M059J (cell line): ENCODE measurements around the gene DAZAP2. TPM values are rescaled to one million over a fixed set of nuclear protein-coding genes. Genes with fewer than 3 reads are reported as not detected.

Source experiments
- DNase-seq: peaks from one replicate; pipeline ENCODE4 v3.0.0-alpha.2; 2012; ENCODE audit warnings: low read depth
- total RNA-seq: library from RNA; depleted of rRNA; stranded (reverse); fragments of >200 nt; shearing (Covaris generic); gene quantifications from 2 replicates; pipeline ENCODE4 v1.2.3, GENCODE V29; 2014; rRNA removed

The DAZAP2 gene, protein sequence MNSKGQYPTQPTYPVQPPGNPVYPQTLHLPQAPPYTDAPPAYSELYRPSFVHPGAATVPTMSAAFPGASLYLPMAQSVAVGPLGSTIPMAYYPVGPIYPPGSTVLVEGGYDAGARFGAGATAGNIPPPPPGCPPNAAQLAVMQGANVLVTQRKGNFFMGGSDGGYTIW
- 480 and 492 TPM in 2 replicates for total RNA-seq

DNA sequence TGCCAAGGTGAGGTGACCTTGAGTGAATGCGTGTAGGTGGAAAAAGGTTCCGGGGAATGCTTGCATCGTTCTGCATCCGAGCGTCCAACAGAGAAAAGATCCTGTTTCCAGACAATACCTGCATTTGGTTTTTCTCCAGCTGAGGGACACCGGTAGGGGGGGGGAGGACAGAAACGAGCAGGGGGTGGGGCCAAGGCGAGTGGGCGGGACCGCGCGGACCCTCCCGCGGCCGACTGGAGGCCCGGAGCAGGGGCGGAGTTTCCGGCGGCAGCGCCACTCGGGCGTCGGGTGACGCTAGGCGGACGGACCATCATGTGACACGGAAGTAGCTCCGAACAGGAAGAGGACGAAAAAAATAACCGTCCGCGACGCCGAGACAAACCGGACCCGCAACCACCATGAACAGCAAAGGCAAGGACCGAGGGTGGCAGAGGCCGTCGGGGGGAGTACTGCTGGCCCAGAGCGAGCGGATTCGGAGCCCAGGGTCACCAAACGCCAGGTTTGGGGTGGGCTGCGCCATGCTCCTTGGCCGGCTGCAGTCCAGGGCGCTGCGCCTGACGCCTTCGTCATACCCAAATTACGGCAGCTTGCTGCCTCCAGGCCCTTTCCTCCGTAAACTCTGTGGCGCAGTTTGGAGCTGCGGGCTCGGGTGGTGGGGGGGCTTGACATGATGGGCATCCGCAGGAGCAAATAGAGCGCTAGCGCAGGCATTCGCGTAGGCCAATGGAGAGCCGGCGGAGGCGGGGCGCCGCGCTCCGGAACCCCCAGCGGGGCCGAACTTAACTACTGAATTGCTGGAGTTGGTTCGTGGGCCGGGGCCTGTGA, at the start of gene DAZAP2:
Gene DAZAP2 (plus strand): TSS at position 317 of the 825 bp plus-strand sequence. CDS start 82 bp downstream, at position 399.
- peak; percentile 92 for DNase-seq

DNA sequence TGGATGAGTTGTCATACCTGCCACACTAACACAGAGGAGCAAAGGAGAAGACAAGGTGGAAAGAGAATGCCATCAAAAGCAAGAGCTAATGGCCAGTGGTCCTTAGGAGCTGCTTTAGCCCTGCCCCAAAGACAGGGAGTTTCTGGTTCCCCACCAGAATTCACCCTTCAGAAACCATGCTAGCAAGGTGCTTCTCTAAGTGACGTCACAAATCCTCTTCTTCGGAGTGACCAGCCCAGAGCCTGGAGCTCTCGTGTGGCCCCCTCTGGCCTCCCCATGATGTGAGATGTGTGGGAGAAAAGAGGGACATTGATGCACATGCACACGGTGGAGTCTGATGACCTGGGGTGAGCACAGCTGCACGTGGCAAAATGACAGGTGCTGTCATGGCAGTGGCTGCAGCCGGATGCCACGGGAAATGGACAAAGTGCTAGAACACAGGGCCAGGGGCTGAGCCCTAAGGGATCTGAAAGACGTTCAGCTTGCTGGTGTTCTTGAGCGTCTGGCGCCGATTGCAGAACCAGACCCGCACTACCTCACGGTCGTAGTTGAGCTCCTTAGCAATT, 48.8 kb upstream of the DAZAP2 start:
- no peak for DNase-seq

DNA sequence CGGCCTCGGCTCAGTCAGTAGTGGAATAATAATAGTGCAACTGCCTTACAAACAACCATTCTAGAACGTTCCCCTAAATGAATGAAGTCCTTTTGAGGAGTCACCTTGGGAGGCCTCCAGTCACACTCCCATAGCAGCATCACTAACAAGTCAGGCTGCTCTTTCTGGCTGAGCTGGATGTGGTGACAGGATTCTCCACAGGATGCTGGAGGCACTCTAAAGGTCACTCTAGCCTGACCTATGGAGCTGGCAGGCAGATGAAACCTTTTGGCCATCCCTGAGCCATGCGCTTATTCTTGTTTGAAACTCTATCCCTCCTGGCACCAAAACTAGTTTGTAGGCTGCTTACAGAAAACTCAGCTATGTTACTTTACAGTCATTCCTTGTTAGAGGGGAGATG, 47.8 kb upstream of the DAZAP2 start:
- peak; percentile 10 for DNase-seq

DNA sequence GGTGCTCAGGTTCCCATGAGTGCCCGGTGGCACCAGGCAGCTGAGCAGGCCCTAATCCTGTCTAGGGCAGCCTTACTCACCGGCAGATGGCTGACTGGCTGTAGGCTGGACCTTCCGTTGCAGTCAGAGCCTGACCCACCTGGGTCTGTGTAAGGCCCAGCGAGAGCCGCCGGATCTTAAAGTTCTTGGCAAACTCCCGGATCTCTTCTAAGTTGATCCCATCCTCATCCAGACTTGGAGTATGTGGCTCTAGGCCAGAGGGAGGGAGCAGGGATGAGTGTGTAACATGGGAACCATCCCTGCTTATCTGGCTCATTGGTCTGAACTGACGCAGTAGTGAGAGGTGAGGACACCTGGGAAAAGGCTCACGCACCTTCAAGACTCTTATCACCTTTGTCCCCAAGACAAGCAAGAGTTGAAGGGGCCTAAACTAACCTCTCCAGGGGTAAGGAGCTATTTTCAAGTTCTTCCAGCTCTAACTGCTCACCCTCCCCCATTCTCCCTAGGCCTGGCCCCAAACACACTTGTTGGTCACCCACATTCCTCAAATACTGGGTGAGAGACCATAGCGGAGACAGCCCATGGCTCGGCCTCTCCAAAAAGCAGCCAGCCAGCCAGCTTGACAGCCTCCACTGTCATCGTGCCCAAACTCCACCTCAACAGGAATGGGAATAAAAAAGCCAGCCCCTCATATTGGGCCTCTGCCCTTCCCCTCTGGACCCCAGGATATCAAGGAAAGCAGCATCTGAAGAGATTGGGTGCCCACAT, 46.9 kb upstream of the DAZAP2 start:
- no peak for DNase-seq

DNA sequence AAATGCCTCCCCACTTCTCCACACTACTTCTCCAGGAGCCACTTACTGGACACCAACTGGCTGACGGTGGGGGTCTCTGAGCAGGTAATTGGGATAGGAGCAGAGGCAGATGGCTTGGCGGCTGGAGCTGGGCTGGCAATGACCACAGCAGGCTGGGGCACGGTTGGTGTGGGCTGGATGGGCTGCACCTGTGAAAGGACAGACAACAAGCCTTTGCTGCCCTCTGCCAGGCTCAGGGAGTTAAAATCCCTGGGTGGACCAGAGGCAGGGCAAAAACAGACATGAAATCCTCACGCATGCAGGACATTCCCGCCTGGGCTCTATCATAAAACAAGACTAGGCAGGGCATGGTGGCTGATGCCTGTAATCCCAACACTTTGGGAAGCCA, 46.3 kb upstream of the DAZAP2 start:
- no peak for DNase-seq

DNA sequence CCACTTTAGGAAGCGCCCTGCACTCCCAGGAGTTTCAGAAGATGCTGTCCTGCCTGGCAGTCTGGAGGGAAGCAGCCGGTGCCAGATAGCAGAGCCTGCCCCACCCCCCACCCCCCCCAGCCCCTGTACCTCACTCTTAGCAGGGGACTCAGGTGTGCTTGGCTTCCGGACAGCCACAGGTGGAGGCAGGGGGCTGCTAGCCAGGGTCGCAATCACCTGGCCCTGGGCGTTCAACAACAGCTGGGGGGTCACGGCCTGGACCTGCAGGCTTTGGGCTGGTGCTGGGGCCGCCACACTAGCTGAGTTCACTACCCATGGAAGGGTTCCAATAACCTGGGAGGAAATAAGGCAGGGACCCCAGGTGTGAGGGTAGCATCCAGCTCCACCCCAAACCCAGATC, 42.8 kb upstream of the DAZAP2 start:
- DNase-seq, result no peak

DNA sequence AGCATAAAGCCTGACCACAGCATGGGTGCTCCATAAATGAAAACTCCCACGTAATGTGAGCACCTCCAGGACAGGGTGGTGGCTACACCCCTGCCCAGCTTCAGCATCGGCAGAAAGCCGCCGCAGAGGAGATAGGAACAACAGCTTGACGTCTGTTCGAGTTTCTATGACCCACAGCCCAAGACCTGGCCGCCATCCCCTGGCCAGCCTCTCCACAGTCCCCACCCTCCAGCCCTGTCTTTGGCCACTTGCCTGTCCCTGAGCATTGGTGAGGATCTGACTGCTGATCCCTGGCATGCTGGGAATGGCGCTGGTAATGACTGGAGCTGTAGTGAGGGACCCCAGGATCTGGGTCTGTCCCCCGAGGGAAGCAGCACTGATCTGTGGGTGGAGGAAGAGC, 42.1 kb upstream of the DAZAP2 start:
- DNase-seq, result no peak

DNA sequence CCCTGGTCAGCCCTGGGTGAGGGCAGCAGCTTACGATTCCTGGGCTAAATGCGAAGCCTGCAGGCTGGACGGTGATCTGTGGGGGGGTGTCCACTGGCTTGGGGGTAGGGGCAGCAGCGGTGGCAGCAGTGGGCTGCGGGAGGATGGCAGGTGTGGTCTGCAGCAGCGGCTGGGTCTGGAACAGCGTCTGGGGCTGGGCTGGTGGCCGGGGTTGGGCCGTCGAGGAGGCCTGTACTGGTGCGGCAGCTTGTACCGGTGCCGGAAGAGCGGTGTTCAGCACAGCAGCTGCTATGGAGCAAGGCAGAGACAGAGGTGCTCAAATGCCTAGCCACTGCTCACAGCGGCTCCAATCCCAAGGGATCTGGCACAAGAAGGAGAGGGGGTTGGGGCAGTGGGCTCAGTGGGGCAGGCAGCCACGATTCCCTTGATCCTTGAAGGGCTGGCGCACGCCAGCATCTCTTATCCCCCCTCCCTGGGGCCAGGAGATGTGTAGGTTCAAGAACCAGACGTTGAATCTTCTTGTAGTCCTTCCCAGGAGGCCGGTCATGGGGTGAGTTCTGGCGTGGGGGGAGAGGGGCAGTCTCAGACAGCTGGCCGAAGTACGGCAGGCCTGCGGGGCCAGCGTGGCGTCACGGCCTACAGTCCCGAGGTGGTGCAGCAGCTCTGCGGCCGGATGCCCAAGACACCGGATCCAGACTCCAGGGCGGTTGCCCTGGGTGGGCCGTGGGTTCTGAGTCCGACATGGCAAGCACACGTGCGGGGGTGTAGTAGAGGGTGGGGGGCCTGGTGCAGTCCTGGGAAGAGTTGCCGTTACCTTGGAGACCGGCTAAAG, 40.7 kb upstream of the DAZAP2 start:
- DNase-seq, result no peak

DNA sequence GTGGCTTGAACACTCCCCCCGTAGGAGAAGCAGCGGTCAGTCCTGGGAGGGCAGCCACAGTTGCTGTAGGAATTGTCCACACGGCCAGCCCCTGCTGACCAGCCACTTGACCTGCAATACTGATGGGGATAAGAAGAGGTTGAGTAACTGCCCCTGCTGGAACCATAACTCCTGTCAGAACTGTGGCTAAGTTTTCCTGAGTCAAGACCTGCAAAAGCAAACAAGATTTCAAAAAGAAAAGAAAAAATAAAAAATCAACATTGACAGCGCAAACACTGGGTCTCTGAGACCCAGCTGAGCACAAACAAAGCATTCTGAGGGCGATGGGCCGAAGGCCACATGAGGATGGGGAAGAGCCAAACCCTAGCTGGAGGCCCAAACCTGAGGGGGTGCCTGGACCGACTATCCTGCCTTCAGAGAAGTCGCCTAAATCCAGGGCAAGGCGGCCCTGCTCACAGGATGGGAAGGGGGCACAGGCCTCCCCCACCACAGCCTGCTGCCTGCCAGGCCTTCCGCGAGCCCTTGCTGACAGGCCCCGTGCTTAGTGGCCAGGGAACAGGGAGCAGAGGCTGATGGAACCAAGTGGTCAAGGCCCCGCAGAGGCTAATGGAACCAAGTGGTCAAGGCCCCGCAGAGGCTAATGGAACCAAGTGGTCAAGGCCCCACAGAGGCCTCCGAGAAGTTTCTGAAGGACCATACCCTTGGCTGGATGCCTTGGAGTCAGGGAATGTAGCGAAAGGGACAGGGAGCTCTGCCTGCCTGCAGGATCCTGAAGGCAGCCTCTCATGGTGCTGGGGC, 39.9 kb upstream of the DAZAP2 start:
- no peak for DNase-seq

DNA sequence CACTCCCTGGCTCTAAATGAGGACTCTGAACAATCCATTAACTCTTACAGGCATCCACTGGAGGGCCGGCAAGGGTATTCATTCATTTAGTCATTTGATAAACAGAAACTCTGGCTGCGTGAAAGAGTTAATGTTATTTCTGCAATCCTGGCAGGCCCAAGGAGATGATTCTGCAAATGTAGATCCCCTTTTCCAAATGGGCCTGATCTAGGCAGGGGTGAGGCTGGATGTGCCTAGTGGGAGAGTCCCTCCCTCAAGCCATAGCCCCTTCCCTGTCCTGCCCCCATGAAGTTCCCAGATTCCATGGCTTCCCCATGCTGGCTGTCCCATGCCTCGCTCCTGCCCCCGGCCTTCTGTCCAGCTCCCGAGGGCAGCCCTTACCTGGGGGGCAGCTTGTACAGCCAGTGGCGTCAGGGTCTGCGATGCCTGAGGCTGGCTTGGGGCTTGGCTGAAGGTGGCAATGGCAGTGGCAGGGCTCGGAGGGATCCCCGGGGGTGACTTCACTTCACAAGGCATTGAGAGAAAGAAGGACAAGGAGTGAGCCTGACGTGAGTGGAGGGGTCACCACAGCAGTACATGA, 39.2 kb upstream of the DAZAP2 start:
- no peak for DNase-seq

DNA sequence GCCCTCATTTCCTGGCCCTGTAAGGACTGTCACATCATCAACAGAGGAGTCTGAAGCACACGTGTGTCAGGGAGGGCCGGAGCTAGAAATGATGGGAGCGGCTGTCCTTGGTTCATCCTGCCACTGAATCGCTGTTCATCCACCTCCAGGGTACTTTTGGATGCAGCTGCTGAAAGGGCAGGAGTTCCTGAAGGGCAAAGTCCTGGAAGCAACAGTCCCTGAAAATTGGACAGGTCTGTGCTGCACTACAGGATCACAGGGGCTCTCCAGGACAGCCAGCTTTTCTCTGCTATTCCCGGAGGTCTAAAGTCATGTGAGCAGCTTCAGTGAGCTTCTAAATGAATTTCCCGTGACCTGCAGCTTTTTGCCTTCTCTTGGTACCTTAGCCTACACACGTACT, 38.5 kb upstream of the DAZAP2 start:
- no peak for DNase-seq

DNA sequence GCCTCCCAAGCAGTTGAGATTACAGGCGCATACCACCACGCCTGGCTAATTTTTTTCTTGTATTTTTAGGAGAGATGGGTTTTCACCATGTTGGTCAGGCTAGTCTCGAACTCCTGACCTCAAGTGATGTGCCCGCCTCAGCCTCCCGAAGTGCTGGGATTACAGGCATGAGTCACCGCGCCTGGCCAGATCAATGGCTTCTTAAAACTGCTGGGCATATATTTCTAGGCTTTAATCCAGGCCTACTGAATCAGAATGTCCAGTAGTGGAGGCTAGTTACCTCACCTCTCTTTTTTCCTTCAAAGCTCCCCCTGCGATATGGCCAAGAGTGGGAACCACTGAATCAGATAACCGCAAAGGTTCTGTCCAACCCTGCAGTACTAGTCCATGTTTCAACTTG, 37.8 kb upstream of the DAZAP2 start:
- no peak for DNase-seq

DNA sequence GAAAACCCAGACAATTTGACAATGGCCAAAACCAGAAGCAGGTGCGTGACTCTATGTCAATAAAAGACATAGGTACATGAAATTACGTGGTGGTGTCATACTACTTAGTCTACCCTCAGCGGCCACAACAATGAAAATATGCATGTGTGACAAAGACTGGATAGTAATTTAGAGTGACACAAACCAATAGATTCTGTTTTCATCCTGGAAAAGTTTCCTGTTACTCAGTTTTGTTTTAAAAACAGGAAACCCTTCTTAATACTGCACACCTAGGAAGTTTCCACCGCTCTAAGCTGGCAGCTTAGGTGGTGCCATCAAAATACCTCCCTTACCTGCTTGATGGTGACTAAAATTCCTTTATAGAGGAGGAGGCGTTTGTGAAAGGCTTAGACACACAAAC, 35.9 kb upstream of the DAZAP2 start:
- no peak for DNase-seq

DNA sequence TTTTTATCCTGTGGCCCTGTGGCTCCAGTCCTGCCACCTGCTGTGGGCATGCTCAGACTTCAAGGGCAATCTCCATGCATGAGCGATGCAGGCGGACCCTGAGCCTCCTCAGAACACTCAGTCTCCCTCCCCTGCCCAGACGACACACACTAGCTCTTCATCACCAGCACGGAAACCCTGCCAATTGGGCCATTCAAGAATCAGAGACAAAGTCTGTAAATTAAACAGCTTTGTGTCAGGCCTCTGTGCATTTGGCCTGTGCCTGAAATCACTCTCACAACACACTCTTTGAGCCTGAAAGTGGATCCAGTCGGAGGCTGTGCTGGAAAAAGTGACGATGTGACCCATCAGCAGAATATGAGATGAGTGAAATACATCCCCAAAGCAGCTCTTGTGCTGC, 33.3 kb upstream of the DAZAP2 start:
- no peak for DNase-seq

DNA sequence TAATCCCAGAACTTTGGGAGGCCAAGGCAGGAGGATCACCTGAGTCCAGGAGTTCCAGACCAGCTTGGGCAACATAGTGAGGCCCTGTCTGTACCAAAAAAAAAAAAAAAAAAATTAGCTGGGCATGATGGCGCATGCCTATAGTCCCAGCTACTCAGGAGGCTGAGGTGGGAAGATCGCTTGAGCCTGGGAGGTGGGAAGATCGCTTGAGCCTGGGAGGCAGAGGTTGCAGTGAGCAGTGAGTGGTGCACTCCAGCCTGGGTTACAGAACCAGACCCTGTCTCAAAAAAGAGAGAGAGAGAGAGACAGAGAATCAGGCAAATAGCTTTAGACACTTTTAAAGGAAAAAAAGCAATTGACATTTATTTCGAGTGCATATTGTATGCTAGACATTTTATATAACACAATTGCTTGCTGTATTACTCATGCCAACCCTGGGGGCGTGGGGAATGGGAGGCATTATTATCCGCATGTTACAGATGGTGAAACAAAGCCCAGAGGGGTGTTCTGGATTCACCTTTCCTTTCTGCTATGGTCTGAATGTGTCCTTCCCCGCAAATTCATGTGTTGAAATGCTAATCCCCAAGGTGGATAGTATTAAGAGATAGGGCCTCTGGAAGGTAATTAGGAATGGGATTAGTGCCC, 30.5 kb upstream of the DAZAP2 start:
- no peak for DNase-seq

DNA sequence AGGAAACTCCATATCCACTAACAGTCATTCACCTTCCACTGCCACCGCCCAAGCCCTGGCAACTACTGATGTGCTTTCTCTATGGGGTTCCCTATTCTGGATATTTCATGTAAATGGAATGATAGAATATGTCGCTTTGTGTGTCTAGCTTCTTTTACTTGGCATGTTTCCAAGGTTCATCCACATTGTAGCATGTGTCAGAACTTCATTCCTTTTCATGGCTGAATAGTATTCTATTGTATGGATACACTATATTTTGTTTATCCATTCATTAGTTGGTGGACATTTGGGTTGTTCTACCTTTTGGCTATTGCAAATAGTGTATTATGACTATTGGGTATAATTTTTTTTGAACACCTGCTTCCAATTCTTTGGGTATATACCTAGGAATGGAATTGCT, 29.4 kb upstream of the DAZAP2 start:
- DNase-seq, result no peak

DNA sequence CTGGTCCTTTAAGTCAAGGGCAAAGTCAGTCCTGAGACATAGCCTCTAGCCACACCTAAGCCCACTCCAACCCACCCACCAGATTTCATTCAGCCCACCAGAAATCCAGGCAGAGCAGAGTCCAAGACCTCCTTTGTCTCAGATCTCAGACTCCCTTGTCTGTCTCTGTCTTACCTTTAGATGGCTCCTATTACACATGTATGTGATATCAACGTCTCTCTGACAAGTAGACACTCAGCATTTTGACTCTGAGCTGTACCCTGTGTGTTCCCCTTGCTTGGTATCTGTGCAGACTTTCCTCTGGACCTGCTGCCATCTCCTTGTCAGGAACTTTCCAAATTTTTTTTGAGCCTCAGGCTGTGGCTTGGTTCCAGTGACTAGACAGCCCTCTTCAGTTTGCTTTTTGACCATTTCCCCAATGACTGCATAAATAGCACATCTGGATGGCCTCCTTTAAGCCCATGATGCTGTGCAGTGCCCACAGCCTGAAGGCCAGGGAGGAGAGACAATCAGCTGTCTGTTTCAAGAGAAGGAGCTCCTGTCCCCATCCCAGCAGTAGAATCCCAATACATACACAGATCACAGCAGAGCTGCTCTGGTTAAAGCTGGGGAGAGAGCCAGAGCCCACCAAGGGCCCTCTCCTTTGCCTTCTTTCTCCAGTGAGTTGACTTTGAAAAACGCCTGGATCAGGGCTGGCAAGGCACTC, 27.8 kb upstream of the DAZAP2 start:
- DNase-seq, result no peak

DNA sequence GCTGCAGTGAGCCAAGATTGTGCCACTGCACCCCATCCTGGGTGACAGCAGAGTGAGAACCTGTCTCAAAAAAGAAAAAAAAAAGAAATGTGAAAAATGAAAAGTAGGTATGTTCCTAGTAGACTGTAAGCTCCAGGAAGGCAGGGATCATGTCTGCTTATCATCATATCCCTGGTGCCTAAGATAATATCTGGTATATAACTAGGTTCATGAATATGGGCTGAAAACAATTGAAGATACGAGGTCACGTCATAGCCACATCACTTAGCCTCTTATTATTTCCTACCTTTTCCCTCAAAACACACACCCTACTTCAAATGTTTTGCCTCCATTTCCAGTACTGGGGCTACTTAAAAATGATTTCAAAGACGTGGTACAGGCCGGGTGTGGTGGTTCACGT, 23.7 kb upstream of the DAZAP2 start:
- DNase-seq, result no peak

DNA sequence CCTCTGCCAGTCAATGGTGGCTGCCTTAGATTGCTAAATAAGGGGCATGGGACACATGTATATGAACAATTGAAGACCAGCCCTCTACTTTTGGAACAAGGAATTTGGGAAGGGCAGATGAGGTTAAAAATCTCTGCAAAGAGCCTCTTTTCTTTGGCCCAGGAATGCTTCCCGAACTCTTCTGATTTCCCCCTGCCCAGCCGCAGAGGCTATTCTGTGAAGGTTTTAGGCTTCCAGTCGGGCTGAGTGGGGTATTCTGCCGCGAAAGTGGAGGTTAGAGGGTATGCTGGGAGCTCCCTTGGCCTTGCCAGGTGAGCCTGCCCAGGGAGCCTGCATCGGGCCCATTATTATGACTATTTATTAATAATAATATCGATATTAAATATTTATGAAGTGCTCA, 22.0 kb upstream of the DAZAP2 start:
- no peak for DNase-seq
